ENCODE measurements around the gene RPL28. TPM values are rescaled to one million over a fixed set of nuclear protein-coding genes. Genes with fewer than 3 reads are reported as not detected.

The RPL28 gene
- total and polyA plus RNA-seq, 7 donors: 253 to 2,816 (median 607) TPM

DNA sequence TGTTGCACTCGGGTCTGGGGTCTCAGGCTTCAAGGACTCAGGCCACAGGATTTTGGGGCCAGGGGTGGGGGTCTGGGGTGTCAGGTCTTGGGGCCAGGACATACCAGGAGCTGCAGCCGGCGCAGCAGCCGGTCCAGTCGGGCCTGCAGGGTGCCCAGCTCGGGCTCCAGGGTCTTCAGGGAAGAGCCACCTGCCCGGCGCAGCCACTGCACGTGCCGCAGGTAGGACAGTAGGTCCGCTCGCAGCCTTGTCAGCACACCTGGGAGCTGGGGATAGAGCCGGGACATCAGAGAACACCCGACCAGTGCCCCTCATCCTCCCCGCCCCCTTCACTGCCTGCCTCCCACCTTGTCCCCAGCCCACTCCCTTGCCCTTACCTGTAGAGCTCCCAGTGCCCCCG lies 17.6 kb upstream of the RPL28 start:
- no peaks in the 10 kb centered on the region for H3K36me3 ChIP-seq
- whole genome bisulfite sequencing, 2 donors: 64 to 84% methylated on average over 16 of the region's 16 CpGs

DNA sequence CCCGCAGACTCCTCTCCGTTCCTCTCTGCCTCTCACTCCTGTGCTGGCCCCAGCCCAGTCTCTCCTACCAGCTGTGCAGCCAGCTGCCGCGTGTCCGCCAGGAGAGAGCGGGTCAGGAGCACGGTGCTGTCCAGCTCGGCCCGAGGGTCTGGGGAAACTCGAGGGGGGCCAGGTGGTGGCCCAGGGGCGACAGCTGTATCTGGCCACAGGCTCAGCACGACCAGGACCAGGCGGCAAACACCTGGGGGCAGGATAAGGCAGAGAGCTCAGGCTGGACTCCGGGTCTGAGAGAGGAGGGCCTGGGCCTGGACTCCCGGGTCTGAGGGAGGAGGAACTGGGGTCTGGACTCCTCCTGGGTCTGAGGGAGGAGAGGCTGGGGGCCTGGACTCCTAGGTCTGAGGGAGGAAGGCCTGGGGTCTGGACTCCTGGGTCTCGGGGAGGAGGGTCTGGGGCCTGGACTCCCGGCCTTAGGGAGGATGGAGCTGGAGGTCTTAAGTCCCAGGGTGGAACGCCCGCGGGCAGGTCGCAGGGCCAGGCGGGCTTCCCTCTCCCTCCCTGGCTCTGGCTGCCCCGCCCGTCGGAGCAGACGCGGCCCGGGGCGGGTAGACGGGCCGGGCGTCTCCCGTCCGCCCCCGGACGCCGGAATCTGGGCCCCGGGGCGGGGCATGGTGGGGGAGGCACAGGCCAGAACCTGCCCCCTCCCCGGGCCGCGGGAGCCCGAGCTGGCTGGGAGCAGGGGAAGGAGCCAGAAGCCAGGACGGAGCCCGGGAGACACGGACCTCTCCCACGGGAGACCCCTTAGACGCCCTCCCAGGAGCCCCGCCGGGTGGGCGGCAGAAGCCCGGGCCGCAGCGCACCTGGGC lies 16.8 kb upstream of the RPL28 start:
- intact Hi-C loops (cut with DNase I): no loop called here
- TF ChIP-seq, protein P1, sequence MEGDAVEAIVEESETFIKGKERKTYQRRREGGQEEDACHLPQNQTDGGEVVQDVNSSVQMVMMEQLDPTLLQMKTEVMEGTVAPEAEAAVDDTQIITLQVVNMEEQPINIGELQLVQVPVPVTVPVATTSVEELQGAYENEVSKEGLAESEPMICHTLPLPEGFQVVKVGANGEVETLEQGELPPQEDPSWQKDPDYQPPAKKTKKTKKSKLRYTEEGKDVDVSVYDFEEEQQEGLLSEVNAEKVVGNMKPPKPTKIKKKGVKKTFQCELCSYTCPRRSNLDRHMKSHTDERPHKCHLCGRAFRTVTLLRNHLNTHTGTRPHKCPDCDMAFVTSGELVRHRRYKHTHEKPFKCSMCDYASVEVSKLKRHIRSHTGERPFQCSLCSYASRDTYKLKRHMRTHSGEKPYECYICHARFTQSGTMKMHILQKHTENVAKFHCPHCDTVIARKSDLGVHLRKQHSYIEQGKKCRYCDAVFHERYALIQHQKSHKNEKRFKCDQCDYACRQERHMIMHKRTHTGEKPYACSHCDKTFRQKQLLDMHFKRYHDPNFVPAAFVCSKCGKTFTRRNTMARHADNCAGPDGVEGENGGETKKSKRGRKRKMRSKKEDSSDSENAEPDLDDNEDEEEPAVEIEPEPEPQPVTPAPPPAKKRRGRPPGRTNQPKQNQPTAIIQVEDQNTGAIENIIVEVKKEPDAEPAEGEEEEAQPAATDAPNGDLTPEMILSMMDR (IDR thresholded peaks at IDR 0.05): no peak
- TF ChIP-seq EP300 (IDR thresholded peaks at IDR 0.05): no peak
- no peak for TF ChIP-seq POLR2A (IDR thresholded peaks at IDR 0.05)
- no peak for TF ChIP-seq POLR2AphosphoS5 (IDR thresholded peaks at IDR 0.05)
- no peaks in the 10 kb centered on the region for H3K9me3 ChIP-seq
- peaks cover 48 to 74% (median 62%) of the 10 kb centered on the region in 3 donors for H3K27me3 ChIP-seq
- no peak for DNase-seq
- 4 to 11% methylated on average over 54 of the region's 54 CpGs for WGBS, 2 donors
- H3K27ac ChIP-seq: peak overlapping the region in 1 of 4 donors; percentile 31
- no peaks in the 10 kb centered on the region for H3K36me3 ChIP-seq
- H3K4me1 ChIP-seq: peaks cover 0 to 21% (median 18%) of the 10 kb centered on the region in 4 donors
- peak overlapping the region in 2 of 4 donors; percentile 17 to 37 for H3K4me3 ChIP-seq

More for the DNA sequence above, 17.6 kb upstream of the RPL28 start:
- DNase-seq: no peak
- H3K9me3 ChIP-seq: no peaks in the 10 kb centered on the region
- H3K27me3 ChIP-seq: peaks cover 43 to 66% (median 53%) of the 10 kb centered on the region in 3 donors
- TF ChIP-seq, protein P1 (IDR thresholded peaks at IDR 0.05): no peak
- TF ChIP-seq EP300 (IDR thresholded peaks at IDR 0.05): no peak
- no peak for TF ChIP-seq POLR2A (IDR thresholded peaks at IDR 0.05)
- TF ChIP-seq POLR2AphosphoS5 (IDR thresholded peaks at IDR 0.05): no peak
- intact Hi-C loops (cut with DNase I): no loop called here
- H3K4me3 ChIP-seq: no peak overlapping the region
- H3K4me1 ChIP-seq: peaks cover 0 to 20% (median 17%) of the 10 kb centered on the region in 4 donors
- H3K27ac ChIP-seq: peak overlapping the region in 1 of 4 donors; percentile 31

DNA sequence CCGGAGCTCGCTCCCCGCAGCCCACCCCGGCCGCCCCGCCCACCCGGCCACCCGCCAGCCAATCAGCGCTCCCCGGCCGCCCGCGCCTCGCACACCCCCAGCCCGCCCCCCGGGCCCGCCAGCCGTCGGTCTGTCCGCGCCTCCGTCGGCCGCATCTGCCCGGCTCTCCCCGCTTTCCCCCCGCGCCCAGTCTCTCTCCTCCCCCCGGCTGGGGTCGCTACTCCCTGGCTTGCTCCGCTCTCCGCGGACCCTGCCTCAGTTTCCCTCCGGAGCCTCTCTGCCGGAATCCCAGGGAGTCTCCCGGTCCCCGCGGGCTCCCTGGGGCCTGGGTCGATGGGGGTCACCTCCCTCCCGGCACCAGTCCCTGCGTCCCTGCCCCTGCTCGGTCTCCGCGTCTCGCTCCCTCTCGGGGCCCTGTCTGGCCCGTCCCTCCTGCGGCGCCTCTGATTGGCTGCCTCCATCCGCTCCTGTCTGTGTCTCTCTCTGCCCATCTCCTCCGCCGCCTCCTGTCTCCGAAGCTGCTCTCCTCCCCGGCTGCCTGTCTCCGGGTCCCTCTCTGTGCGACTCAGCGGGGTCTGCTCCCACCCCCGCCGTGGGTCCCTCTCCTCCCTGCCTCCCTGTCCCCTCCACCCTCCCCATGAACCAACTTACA lies 16.0 kb upstream of the RPL28 start:
- H3K27ac ChIP-seq: peak overlapping the region in 1 of 4 donors; percentile 28
- 2 to 3% methylated on average over 59 of the region's 59 CpGs for WGBS, 2 donors
- H3K4me3 ChIP-seq: peak overlapping the region in 2 of 4 donors; percentile 37 to 38
- no peak for TF ChIP-seq POLR2A (IDR thresholded peaks at IDR 0.05)
- no peak for TF ChIP-seq POLR2AphosphoS5 (IDR thresholded peaks at IDR 0.05)
- TF ChIP-seq, protein P1 (IDR thresholded peaks at IDR 0.05): no peak
- TF ChIP-seq EP300 (IDR thresholded peaks at IDR 0.05): no peak
- H3K4me1 ChIP-seq: peaks cover 0 to 27% (median 23%) of the 10 kb centered on the region in 4 donors
- no peaks in the 10 kb centered on the region for H3K36me3 ChIP-seq
- intact Hi-C loops (cut with DNase I): no loop called here
- H3K27me3 ChIP-seq: peaks cover 56 to 80% (median 70%) of the 10 kb centered on the region in 3 donors
- H3K9me3 ChIP-seq: no peaks in the 10 kb centered on the region
- no peak for DNase-seq

DNA sequence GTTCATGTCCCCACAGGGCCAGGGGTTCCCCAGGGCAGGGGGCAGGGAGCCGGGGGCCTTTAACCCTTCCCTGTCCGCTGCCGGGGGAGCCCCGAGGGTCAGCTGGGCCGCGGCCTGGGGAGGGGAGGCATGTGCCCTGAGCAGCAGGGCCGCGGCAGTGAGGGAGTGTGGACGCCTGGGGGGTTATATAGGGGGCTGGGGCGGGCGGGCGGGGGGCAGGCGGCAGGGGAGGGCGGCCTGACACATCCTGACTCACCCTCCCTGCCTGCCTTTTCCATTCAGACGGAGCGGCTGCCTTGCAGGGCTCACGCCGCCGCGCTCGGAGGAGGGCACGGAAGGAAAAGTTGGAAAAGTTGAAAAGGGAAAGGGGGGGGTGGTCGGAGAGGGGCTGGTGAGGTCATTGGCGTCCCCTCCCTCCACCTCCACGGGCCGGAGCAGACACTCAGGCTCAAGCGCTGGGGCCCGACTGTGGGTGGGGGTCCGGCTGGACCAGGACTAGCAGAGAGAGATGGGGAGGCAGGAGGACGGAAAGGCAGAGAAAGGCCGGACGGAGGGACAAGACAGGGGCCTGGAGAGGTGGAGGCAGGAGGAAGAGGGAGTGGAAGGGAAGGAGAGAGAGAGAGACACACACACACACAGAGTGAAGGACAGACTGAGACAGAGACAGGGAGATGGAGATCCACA lies 15.3 kb upstream of the RPL28 start, which contains the start of gene IL11:
Gene IL11 (minus strand): TSS at position 159 of the 684 bp plus-strand sequence. CDS start 153 bp downstream, at position 6.
- Histone ChIP-seq H3K27ac (peak within 1 kb of the TSS in 1 of 4 donors; percentile 31), H3K4me1 (peaks cover 0 to 27% (median 23%) of the 10 kb centered on the region in 4 donors), H3K27me3 (peaks cover 58 to 85% (median 77%) of the 10 kb centered on the region in 3 donors), H3K36me3 (no peaks in the 10 kb centered on the region), H3K4me3 (peak within 1 kb of the TSS in 2 of 4 donors; percentile 37 to 38), H3K9me3 (no peaks in the 10 kb centered on the region)
- intact Hi-C loops (cut with DNase I): no loop called here
- WGBS, 2 donors: 7 to 10% methylated on average over 32 of the region's 32 CpGs
- no peak for TF ChIP-seq POLR2A (IDR thresholded peaks at IDR 0.05)
- TF ChIP-seq POLR2AphosphoS5 (IDR thresholded peaks at IDR 0.05): no peak
- no peak for TF ChIP-seq EP300 (IDR thresholded peaks at IDR 0.05)
- TF ChIP-seq, protein P1 (IDR thresholded peaks at IDR 0.05): no peak
- DNase-seq: no peak
